Fibroblast of the aortic adventitia (primary cell): Measurements from ENCODE around the gene CACNA2D1. TPM values are rescaled to one million over a fixed set of nuclear protein-coding genes. Genes with fewer than 3 reads are reported as not detected.
A peak's percentile ranks its signal among the peaks of the same experiment; 100 is the strongest.

Experiments
- DNase-seq: peaks from one replicate; pipeline ENCODE4 v3.0.0-alpha.2; 2010; ENCODE audit warnings: low read depth
- H3K4me3 ChIP-seq: 2 replicates; pipeline ENCODE4 v1.5.1; 2011; ENCODE audit warnings: low read depth, mild to moderate bottlenecking, control low read depth, low read length, moderate library complexity
- CTCF ChIP-seq: IDR thresholded peaks from 2 replicates; pipeline ENCODE4 v1.5.1; 2011; ENCODE audit warnings: mild to moderate bottlenecking, low read length, control low read depth, inconsistent platforms; ENCODE audit not compliant: insufficient read depth
- total RNA-seq: library from RNA; depleted of rRNA; stranded (reverse); fragments of >200 nt; gene quantifications from 2 replicates; pipeline ENCODE4 v1.2.3, GENCODE V29; 2012; ENCODE audit warnings: low replicate concordance

The CACNA2D1 gene
- total RNA-seq, 1 donor: 90.5 TPM

DNA sequence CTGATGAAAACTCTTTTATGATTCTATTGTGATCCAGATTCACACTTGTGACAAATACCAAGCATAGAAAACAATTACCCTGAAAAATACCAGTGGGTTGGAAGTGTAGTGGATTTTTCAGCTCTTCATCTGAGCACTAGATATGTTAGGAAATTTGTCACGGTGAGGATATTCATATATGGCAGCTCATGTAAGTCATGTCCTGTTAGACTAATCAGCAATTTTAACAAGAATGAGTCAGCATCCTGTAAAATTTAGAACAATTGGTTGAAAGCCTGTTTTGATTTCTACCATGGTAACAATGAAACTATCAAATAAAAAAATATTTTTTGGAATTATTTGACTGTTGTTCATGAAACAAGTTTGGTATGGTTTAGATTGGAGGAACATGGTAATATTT, 334.3 kb downstream of the CACNA2D1 start:
- no peak for TF ChIP-seq CTCF
- no peak overlapping the region for H3K4me3 ChIP-seq
- peak; percentile 67 for DNase-seq

DNA sequence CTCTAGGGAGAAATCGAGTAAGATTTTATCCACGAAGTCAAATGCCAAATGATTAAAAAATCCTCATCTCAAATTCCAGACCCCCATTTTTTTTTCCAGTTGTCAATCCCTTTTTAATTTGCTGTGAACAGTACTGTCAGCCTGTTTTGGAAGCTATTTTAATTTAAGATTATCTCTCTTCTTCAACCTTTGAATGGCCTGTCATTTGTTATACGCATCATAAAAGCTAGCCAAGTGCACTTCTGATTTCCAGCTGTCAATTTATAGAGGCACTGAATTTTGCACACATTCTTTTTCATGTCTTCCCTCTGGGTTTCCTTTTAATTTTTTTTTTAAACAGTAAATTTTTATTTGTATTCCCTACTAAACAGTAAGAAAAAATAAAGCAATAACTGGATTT, 337.4 kb downstream of the CACNA2D1 start:
- H3K4me3 ChIP-seq: no peak overlapping the region
- TF ChIP-seq CTCF: no peak
- DNase-seq: no peak

DNA sequence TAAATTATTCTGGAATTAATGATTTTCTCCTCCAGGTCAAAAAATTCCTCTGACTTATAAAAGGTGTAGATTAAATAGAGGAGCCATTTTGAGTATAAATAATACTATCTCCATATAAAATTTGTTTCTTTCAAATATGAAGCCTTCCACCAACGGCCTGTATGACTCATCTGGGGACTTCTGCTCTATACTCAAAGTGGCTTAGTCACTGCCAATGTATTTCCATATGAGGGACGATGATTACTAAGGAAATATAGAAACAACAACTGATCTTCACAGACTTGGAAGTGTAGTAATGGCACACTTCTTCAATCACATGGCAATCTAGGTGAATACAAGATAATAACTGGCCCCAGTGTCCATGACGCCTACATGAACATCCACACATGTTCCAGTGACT, 338.1 kb downstream of the CACNA2D1 start:
- no peak for TF ChIP-seq CTCF
- DNase-seq: peak; percentile 53
- no peak overlapping the region for H3K4me3 ChIP-seq

GRCh38 chr7:82098414-82098813, 345.2 kb downstream of the CACNA2D1 start:
- no peak for DNase-seq
- H3K4me3 ChIP-seq: no peak overlapping the region
- TF ChIP-seq CTCF: no peak

GRCh38 chr7:82091126-82091684, 352.4 kb downstream of the CACNA2D1 start:
- TF ChIP-seq CTCF: no peak
- DNase-seq: no peak
- H3K4me3 ChIP-seq: no peak overlapping the region

GRCh38 chr7:82087099-82087498, 356.5 kb downstream of the CACNA2D1 start:
- no peak for TF ChIP-seq CTCF
- no peak overlapping the region for H3K4me3 ChIP-seq
- DNase-seq: no peak

- DNase-seq: no peak
- no peak overlapping the region for H3K4me3 ChIP-seq
- no peak for TF ChIP-seq CTCF
These were observed 358.5 kb downstream of the CACNA2D1 start for GRCh38 chr7:82085116-82085515.
